ENCODE measurements around the gene KCNH3.
A peak's percentile ranks its signal among the peaks of the same experiment; 100 is the strongest.
"Not testable (repeated sequence)": the region's sequence is repeated elsewhere in the genome, so short reads cannot be mapped to it uniquely, and the experiment has no call there.

The KCNH3 gene

GRCh38 chr12:49538510-49539403 lies at the start of gene KCNH3:
TSS of gene KCNH3 (plus strand) at chr12:49539030. CDS start at chr12:49539417, 387 bp downstream.
- DNase-seq (ENCODE audit: low read depth in 3 of 3) = peak; percentile 62 to 79 (median 65)

- no peak for DNase-seq (ENCODE audit: low read depth in 3 of 3)
Observed at GRCh38 chr12:49489154-49489553, 49.7 kb upstream of the KCNH3 start.

DNA sequence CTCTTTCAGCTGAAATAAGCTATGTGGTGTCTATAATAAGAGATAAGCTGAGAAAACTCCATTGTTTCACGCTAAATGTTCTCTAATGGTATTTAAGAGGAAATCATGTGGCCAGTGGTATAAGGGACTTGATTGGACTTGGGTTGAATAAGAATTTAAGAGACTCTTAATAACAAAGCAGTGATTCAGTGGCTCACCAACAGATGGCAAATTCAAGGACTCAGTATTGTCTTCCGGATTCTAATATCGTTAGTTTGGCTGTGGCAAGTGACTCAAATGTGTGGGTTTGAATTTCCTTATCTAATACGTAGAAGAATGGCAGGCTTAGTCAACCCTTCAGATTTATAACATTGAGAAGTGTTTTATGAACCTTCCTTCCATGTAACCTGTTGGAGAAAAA lies 49.1 kb upstream of the KCNH3 start:
- no peak for DNase-seq (ENCODE audit: low read depth in 3 of 3)

DNA sequence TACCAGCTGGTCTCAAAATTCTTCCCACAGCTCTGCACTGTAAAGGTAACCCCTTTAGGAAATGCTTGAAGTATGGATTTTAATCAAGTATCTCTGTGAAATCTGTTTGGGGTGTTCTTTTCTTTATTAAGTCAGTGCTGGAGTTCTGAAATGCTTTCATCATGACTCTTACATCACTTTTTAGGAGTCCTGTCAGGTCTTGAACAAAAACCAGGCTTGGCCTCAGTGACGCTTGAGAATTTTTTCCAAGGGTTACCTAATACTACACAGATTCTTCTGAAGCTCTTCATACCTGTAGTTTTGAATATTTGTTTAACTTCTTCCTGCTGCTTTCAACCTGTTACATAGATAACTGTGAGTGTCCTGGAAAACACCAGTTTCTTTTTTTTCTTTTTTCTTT lies 47.0 kb upstream of the KCNH3 start:
- DNase-seq (ENCODE audit: low read depth in 3 of 3) = no peak

DNA sequence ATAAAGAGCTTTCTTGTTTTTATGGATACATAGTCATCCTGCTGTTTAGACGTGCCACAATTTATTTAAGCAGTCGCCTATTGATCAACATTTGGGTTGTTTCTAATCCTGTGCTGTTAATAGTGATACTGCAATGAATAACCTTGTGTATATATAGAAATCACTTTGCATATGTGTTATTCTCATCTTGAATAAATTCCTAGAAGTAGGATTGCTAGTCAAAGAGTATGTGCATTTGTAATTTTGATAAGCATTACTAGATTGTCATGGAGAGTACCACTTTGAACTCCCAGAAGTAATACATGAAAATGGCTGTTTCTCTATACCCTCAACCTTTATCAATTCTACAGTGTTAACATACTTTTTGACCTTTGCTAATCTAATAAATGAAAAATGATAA lies 44.9 kb upstream of the KCNH3 start:
- no peak for DNase-seq (ENCODE audit: low read depth in 3 of 3)

DNA sequence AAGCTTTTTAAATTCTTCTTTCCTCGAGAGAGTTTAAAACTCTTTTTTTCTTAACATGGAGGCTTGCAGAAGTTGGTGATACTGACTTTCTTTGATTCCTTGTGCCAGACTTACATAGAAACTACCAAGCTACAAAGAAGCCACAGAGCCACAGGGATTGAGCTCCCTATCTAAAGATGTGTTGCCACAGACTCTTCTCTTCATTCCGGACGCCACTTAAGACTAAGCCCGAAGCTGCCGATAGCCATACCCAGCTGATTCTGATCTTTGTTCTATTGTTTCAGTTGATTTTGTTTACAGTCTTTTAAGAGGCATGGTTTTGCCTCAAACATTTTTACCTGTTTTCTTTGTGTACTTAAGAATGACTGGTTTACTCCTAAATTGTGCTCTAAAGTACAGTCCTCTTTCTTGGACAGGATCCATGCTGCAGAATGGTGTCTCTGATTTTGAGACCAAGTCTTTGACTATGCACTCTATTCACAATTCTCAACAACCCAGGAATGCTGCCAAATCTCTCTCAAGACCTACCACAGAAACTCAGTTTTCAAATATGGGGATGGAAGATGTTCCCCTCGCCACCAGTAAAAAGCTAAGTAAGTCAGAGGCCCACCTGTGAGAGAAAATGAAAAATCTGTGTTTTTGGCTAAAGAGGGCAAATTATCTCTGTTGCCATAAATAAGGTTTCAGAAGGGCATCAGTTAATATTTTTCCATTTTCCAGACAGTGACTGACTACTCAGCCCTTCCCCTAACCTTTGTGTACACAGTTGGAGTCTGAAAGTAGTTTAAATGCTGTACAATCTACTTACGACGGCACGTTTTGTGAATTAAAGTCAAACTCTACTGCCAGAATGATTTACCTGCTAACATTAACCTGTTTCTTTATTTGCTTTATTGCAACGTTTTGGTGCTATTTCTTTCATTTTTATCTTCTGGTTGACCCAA lies 42.1 kb upstream of the KCNH3 start:
- no peak for DNase-seq (ENCODE audit: low read depth in 3 of 3)

DNA sequence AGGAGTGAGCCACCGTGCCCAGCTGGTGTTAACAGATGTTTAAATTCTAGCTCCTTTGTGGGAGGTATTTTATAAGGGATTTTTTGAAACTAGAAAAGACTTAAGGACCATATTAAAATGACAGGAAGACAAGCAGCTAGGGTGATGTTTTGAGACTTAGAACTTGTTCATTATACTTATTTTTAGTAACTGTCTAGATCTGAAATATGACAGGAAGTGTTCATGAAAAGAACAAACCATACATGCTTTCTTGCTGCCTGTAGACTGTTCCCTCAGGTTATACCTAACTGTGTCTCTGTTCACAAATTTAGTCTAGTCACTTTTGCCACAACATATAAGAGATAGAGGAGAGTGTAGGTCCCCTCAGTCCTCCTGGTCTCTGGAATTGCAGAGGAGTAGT lies 36.9 kb upstream of the KCNH3 start:
- DNase-seq (ENCODE audit: low read depth in 3 of 3) = no peak

DNA sequence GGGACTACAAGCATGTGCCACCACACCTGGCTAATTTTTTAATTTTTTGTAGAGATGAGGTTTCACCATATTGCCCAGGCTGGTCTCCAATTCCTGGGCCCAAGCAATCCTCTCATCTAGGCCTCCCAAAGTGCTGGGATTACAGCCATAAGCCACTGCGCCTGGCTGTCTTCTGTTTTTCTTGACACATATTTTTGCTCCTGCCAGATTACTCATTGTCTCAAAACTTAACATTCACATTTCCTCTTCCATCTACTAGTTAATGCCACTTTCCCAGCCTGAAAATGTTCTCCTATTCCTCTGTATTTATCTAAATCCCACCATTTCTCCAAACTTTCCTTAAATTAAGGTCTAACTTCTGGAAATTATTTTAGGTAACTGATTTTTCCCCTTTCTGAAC lies 36.2 kb upstream of the KCNH3 start:
- DNase-seq (ENCODE audit: low read depth in 3 of 3) = no peak

GRCh38 chr12:49503674-49504180 lies 35.1 kb upstream of the KCNH3 start:
- DNase-seq (ENCODE audit: low read depth in 3 of 3) = no peak

GRCh38 chr12:49505672-49506071 lies 33.2 kb upstream of the KCNH3 start:
- no peak for DNase-seq (ENCODE audit: low read depth in 3 of 3)

GRCh38 chr12:49507139-49507538 lies 31.7 kb upstream of the KCNH3 start:
- no peak for DNase-seq (ENCODE audit: low read depth in 3 of 3)

GRCh38 chr12:49509681-49510080 lies 29.1 kb upstream of the KCNH3 start:
- not testable (repeated sequence) for DNase-seq (ENCODE audit: low read depth in 3 of 3)

DNA sequence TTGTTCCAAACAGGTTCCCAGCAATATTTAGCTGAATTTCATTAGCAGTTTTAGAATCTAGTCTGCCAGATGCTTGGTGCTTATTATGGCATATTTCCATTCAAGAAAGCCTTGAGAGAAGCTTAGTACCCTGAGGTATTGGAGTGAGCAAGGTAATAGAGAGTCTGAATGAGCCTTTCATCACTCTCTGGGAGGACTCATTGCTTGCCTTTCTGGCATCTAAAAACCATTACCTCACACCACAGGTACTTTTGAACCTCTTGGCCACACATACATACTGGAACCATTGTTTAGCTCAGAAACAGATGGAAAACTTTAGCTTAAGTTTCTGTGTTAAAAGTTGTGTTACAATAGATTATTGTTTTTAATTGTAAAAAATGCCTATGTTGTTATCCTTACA lies 27.4 kb upstream of the KCNH3 start:
- DNase-seq (ENCODE audit: low read depth in 3 of 3) = no peak

GRCh38 chr12:49512546-49512945 lies 26.3 kb upstream of the KCNH3 start:
- no peak for DNase-seq (ENCODE audit: low read depth in 3 of 3)

DNA sequence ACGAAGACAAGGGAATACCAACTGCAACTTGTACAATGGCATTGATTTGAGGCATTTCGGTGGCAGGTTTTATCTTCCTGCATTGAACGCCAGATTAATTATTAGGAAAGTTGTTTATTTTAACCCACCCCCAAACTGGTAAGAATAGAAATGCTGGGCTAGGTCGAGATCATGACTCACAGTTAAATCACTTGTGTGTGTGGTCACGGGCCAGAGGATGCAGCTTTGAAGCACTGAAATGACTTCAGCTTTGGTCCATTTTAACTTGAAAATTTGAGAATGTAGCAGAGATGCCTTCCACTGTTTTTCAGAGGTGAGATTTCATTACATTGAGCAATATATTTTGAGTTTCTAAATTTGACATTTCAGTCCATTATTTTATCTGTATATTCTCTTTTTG lies 23.6 kb upstream of the KCNH3 start:
- DNase-seq (ENCODE audit: low read depth in 3 of 3) = no peak

GRCh38 chr12:49518914-49519573 lies 19.8 kb upstream of the KCNH3 start:
- DNase-seq (ENCODE audit: low read depth in 3 of 3) = no peak

DNA sequence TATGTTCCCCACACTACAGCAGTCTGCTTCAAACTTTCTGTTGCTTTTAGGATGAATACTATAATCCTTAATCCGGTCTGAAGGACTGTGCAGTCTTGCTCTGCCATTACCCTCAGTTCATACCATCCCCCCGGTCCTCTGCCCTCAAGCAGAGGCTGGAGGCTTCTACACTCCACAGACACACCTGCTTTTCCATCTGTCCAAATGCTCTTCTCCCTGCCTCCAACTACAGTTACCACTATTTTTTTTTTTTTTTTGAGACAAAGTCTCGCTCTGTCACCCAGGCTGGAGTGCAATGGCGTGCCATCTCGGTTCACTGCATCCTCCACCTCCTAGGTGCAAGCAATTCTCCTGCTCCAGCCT lies 19.3 kb upstream of the KCNH3 start:
- DNase-seq (ENCODE audit: low read depth in 3 of 3) = no peak

GRCh38 chr12:49521389-49521788 lies 17.4 kb upstream of the KCNH3 start:
- no peak for DNase-seq (ENCODE audit: low read depth in 3 of 3)

- no peak for DNase-seq (ENCODE audit: low read depth in 3 of 3)
Observed at GRCh38 chr12:49524660-49525324, 14.0 kb upstream of the KCNH3 start.

- no peak for DNase-seq (ENCODE audit: low read depth in 3 of 3)
Observed at GRCh38 chr12:49525942-49526341, 12.9 kb upstream of the KCNH3 start.

- DNase-seq (ENCODE audit: low read depth in 3 of 3) = no peak
Observed at GRCh38 chr12:49527361-49528130, 11.3 kb upstream of the KCNH3 start.
